Tibial artery (tissue), 4 donors: Measurements from ENCODE around the gene COG3.
"Not testable (repeated sequence)": the region's sequence is repeated elsewhere in the genome, so short reads cannot be mapped to it uniquely, and the experiment has no call there.

Source experiments
- DNase-seq, 2 donors: peaks; one replicate each; pipeline ENCODE4 v3.0.0-alpha.2; 2019
- H3K27ac ChIP-seq, 2 donors: fragments of 200-600 bp; sonication (generic) in 1 of 2; 1 replicate in 1 of 2; 2 replicates in 1 of 2; pipeline ENCODE4 v1.5.1; 2018 to 2019; ENCODE audit warnings: mild to moderate bottlenecking in 1 of 2
- H3K27me3 ChIP-seq, 2 donors: fragments of 200-600 bp; sonication (generic) in 1 of 2; one replicate each; pipeline versions ENCODE4 v1.5.1 to v1.6.0; 2016 to 2019
- H3K36me3 ChIP-seq, 3 donors: fragments of 200-600 bp; sonication (generic) in 2 of 3; one replicate each; pipeline ENCODE4 v1.5.1; 2016 to 2019; ENCODE audit warnings: mild to moderate bottlenecking in 2 of 3
- H3K4me1 ChIP-seq, 4 donors: fragments of 200-600 bp; sonication (generic) in 2 of 4; 1 replicate in 3 of 4; 2 replicates in 1 of 4; pipeline ENCODE4 v1.5.1; 2016 to 2019
- H3K4me3 ChIP-seq, 2 donors: fragments of 200-600 bp; sonication (generic) in 1 of 2; 1 replicate in 1 of 2; 2 replicates in 1 of 2; pipeline ENCODE4 v1.5.1; 2018 to 2019; ENCODE audit warnings: mild to moderate bottlenecking in 2 of 2
- H3K9me3 ChIP-seq, 3 donors: fragments of 200-600 bp; sonication (generic) in 1 of 3; one replicate each; pipeline ENCODE4 v1.5.1; 2016 to 2019
- CTCF ChIP-seq, 2 experiments: fragments of 200-600 bp in 1 of 2; fragments of 450-650 bp in 1 of 2; IDR thresholded peaks; one replicate each; pipeline ENCODE4 v1.5.1; 2017 to 2019; ENCODE audit warnings: antibody characterized with exemption in 2 of 2, mild to moderate bottlenecking in 1 of 2, moderate library complexity in 1 of 2
- intact Hi-C: fragments of 100-400 bp; cut with DNase I; formaldehyde crosslinking; loops from one replicate; pipeline ENCODE4 v1.15.0; 2023; ENCODE audit warnings: low total_unique reads

COG3 gene

GRCh38 chr13:45419945-45420344, 44.8 kb upstream of the COG3 start:
- H3K4me3 ChIP-seq: no peak overlapping the region
- no peaks in the 10 kb centered on the region for H3K36me3 ChIP-seq
- no peaks in the 10 kb centered on the region for H3K27me3 ChIP-seq
- H3K9me3 ChIP-seq: no peaks in the 10 kb centered on the region
- intact Hi-C loops: no loop called here
- TF ChIP-seq CTCF (IDR thresholded peaks at IDR 0.05): no peak
- no peak for DNase-seq
- peaks cover 0 to 20% (median 16%) of the 10 kb centered on the region in 4 donors for H3K4me1 ChIP-seq
- H3K27ac ChIP-seq: no peak overlapping the region

- TF ChIP-seq CTCF (IDR thresholded peaks at IDR 0.05): no peak
- Histone ChIP-seq H3K4me3 (no peak overlapping the region), H3K27me3 (no peaks in the 10 kb centered on the region), H3K4me1 (no peaks in the 10 kb centered on the region), H3K27ac (no peak overlapping the region), H3K9me3 (no peaks in the 10 kb centered on the region), H3K36me3 (no peaks in the 10 kb centered on the region)
- intact Hi-C loops: no loop called here
- no peak for DNase-seq
These were observed 41.9 kb upstream of the COG3 start for GRCh38 chr13:45422731-45423292.

GRCh38 chr13:45426056-45426841, 38.5 kb upstream of the COG3 start:
- H3K27ac ChIP-seq, H3K9me3 ChIP-seq, H3K4me1 ChIP-seq, H3K36me3 ChIP-seq, H3K27me3 ChIP-seq, H3K4me3 ChIP-seq, DNase-seq, intact Hi-C loops: not testable (repeated sequence)

- DNase-seq: no peak
- Histone ChIP-seq H3K27me3 (no peaks in the 10 kb centered on the region), H3K27ac (no peak overlapping the region), H3K9me3 (no peaks in the 10 kb centered on the region), H3K4me3 (no peak overlapping the region), H3K36me3 (no peaks in the 10 kb centered on the region), H3K4me1 (no peaks in the 10 kb centered on the region)
- intact Hi-C loops: no loop called here
- no peak for TF ChIP-seq CTCF (IDR thresholded peaks at IDR 0.05)
These were observed 31.9 kb upstream of the COG3 start for GRCh38 chr13:45432737-45433380.

- no peak for TF ChIP-seq CTCF (IDR thresholded peaks at IDR 0.05)
- H3K27ac ChIP-seq: no peak overlapping the region
- DNase-seq: no peak
- no peak overlapping the region for H3K4me3 ChIP-seq
- H3K4me1 ChIP-seq: no peaks in the 10 kb centered on the region
- H3K27me3 ChIP-seq: no peaks in the 10 kb centered on the region
- no peaks in the 10 kb centered on the region for H3K36me3 ChIP-seq
- no peaks in the 10 kb centered on the region for H3K9me3 ChIP-seq
- intact Hi-C loops: no loop called here
These were observed 31.4 kb upstream of the COG3 start for GRCh38 chr13:45433381-45433790.
